Pulmonary artery endothelial cell (primary cell): ENCODE results near the gene IGSF21. TPM values are rescaled to one million over a fixed set of nuclear protein-coding genes. Genes with fewer than 3 reads are reported as not detected.

Experiments
- DNase-seq: peaks from one replicate; pipeline ENCODE4 v3.0.0-alpha.2; 2011; ENCODE audit warnings: low read depth, low spot score
- total RNA-seq: library from RNA; depleted of rRNA; stranded (reverse); fragments of >200 nt; gene quantifications from 2 replicates; pipeline ENCODE4 v1.2.3, GENCODE V29; 2014

The IGSF21 gene
- total RNA-seq, 1 donor from 2014 or later = not detected

DNA sequence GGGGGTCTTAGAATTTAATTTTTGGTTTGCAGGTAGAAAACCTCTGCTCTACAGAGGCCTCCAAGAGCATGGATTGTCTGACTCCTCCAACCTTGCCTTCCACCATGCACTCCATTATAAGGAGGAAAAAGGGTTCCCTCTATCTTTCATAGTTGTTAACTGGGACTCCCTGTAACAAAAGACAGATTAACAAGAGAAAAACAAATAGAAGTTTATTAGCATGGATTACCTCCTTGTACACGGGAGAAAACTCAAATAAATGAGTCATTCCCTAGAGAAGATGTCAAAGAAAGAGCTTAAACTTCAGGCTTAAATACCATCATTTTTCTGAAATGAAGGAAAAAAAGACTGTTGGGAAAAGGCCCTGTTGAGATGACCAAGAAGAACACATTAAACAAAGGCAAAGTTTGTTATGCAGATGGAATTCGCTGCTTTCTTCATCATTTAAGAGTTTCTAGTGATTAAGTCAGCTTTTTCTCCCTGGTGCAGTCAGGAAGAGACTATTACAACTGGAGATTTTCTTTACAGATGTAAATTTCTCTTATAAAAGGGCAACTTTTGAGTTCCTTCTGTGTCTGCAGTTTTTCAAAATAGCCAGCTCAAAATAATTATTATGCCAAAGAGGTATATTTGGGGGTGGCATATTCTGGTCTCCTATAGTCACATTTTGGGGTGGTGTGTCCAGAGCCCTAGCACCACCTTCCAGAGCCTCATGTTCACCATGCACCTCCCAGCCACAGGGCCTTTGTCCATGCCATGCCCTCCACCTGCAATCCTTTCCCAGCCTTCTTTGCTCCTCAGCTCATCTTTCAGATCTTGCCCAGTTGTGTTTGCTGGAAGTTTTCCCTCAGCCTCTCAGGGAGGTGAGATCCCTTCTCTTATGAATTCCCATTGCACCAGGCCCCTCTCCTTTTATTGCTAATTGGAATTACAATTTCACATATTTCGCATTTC is 310.0 kb downstream of the IGSF21 start:
- DNase-seq = no peak

DNA sequence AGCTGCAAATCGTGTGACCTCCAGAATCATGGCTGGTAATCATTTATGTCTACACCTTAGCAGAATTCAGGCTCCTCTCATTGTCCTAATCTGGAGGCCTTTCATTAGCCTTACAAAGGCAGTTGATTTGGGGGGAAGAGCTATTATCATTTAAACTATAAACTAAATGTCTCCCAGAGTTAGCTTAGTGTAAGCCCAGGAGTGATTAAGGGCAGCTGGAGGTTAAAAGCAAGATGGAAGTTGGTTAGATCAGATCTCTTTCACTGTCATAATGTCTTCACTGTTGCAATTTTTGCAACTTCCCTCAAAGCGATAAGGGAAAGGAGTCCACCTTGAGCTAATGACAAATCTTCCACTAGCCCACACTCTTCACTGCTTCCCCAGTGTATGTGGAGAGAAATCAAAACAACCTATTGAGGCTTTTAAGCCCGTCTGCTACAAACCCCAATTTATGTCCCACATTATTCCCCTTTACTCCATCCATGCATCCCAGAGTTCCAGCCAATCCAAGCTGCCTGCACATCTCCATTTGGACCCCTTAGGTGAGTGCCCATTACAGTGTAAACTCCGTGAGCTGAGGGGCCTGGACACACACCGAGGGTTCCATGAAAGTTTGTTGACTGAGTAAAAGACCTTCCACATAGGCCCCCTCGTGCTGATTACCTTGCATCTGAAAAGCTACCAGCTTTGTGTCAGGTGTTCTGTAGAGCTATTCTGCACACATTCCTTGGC is 311.7 kb downstream of the IGSF21 start:
- DNase-seq = no peak

DNA sequence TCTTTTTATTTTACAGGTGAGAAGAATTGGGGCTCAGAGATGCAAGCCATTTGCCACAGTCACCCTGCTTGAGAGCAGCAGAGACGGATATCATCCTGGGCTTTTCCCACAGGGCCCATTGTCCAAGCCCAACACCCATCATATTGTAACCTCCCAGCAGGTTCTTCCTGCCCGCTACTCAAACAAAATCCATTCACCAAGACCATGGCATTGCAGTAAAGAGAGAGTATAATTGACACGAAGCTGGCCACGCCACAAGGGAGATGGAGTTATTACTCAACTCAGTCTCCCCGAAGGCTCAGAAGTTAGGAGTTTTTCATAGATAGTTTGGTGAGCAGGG is 312.2 kb downstream of the IGSF21 start:
- no peak for DNase-seq

DNA sequence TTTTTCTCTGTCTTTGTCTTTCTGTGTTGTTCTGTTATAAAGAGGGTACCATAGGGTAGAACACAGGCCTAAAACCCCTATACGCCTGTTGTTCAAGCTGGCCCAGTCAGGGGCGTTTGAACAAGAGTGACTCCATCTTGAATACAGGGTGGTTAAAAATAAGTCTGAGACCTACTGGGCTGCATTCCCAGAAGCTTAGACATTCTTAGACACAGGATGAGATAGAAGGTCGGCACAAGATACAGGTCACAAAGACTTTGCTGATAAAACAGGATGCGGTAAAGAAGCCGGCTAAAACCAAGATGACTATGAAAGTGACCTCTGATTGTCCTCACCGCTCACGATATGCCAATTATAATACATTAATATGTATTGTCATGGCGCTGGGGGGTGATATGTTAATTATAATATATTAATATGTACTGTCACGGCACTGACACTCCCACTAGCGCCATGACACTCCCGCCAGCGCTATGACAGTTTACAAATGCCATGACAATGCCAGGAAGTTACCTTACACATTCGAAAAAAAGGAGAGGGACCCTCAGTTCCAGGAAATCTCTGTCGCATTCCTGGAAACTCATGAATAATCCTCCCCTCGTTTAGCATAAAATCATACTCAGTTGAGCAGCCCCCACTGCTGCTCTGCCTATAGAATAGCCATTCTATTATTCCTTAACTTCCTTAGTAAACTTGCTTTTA is 314.6 kb downstream of the IGSF21 start:
- DNase-seq = no peak

DNA sequence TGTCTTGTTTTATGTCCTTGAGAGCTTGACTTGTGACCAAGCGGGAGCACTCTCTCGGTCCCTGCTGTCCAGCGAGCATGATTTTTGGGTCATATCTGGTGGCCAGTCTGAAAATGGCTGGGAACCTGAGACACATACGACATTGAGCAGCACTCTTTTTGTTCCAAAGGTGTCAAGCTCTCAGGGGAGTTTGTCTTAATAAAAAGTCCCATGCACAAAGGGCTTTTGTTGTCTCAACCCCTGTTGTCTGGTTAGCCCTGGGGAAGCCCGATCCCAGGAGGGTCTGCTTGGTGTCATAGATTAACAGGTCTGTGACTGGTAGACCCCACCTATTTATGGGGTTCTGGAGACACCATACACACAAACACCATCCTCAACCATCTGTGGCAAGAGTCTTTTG is 315.4 kb downstream of the IGSF21 start:
- no peak for DNase-seq

DNA sequence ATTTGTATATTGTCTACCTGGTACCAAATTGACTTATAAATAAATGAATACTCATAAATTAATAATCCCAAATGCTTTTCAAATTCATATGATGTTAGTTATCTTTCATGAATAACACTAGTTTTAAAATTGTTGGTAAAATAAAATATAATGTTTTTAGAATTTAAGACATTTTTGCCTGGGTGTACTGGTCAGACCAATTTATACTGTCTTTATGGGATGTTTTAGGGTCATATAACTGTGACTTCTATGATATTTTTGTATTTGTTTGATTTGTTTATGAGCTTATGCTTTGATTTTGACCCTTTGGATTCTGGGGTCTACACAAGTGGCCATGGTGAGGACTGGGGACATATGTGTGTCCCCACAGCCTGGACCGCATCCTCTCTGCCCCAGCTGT is 319.0 kb downstream of the IGSF21 start:
- no peak for DNase-seq
